Liver (tissue), 9 donors: ENCODE data around the gene MICAL1. TPM values are rescaled to one million over a fixed set of nuclear protein-coding genes. Genes with fewer than 3 reads are reported as not detected.

ENCODE experiments used
- DNase-seq: peaks from one replicate; pipeline ENCODE4 v3.0.0-alpha.2; 2017; ENCODE audit warnings: low spot score
- H3K27ac ChIP-seq, 2 donors: one replicate each; pipeline ENCODE4 v1.7.0; 2013; ENCODE audit warnings: inconsistent platforms in 2 of 2, low read length in 2 of 2, control low read depth in 1 of 2, low read depth in 1 of 2, mild to moderate bottlenecking in 1 of 2
- H3K27me3 ChIP-seq, 4 donors: one replicate each; pipeline versions ENCODE4 v1.6.1 to v1.7.0; 2013; ENCODE audit warnings: low read length in 3 of 4, inconsistent platforms in 1 of 4, mild to moderate bottlenecking in 1 of 4, moderate library complexity in 1 of 4; ENCODE audit not compliant: control insufficient read depth in 4 of 4, insufficient read depth in 4 of 4
- H3K36me3 ChIP-seq, 4 donors: one replicate each; pipeline versions ENCODE4 v1.6.1 to v1.7.0; 2013; ENCODE audit warnings: low read length in 3 of 4, mild to moderate bottlenecking in 3 of 4, low read depth in 1 of 4, moderate library complexity in 1 of 4; ENCODE audit not compliant: control insufficient read depth in 4 of 4, insufficient read depth in 3 of 4
- H3K4me1 ChIP-seq, 4 donors: one replicate each; pipeline versions ENCODE4 v1.6.1 to v1.7.0; 2013; ENCODE audit warnings: low read length in 3 of 4, mild to moderate bottlenecking in 3 of 4, moderate library complexity in 1 of 4; ENCODE audit not compliant: control insufficient read depth in 4 of 4, insufficient read depth in 4 of 4
- H3K4me3 ChIP-seq, 3 donors: one replicate each; pipeline versions ENCODE4 v1.6.1 to v1.7.0; 2013; ENCODE audit warnings: low read length in 3 of 3, control low read depth in 1 of 3, low read depth in 1 of 3, mild to moderate bottlenecking in 1 of 3
- H3K9ac ChIP-seq, 2 donors: one replicate each; pipeline ENCODE4 v1.7.0; 2013; ENCODE audit warnings: low read length in 2 of 2, mild to moderate bottlenecking in 2 of 2, moderate library complexity in 2 of 2, control low read depth in 1 of 2, low read depth in 1 of 2
- H3K9me3 ChIP-seq, 4 donors: one replicate each; pipeline versions ENCODE4 v1.6.1 to v1.7.0; 2013; ENCODE audit warnings: low read length in 3 of 4; ENCODE audit not compliant: control insufficient read depth in 4 of 4
- EGR1 ChIP-seq, 2 donors: IDR thresholded peaks; 2 replicates each; pipeline ENCODE4 v1.6.1; 2016 to 2018; ENCODE audit warnings: antibody characterized with exemption in 2 of 2, low read depth in 2 of 2
- FOXA1 ChIP-seq: IDR thresholded peaks from 2 replicates; pipeline ENCODE4 v1.6.1; 2016; ENCODE audit warnings: antibody characterized with exemption
- FOXA2 ChIP-seq: IDR thresholded peaks from 2 replicates; pipeline ENCODE4 v1.6.1; 2016; ENCODE audit warnings: antibody characterized with exemption
- GABPA ChIP-seq, 2 donors: IDR thresholded peaks in 1 of 2; conservative IDR thresholded peaks in 1 of 2; 2 replicates each; pipeline ENCODE4 v1.6.1; 2016; ENCODE audit warnings: antibody characterized with exemption in 2 of 2, mild to moderate bottlenecking in 1 of 2, moderate library complexity in 1 of 2
- HNF4A ChIP-seq, 2 donors: conservative IDR thresholded peaks; 2 replicates each; pipeline ENCODE4 v1.6.1; 2016; ENCODE audit warnings: antibody characterized with exemption in 2 of 2, mild to moderate bottlenecking in 2 of 2
- HNF4G ChIP-seq: IDR thresholded peaks from 2 replicates; pipeline ENCODE4 v1.6.1; 2016; ENCODE audit warnings: antibody characterized with exemption
- JUND ChIP-seq, 2 donors: IDR thresholded peaks; 2 replicates each; pipeline ENCODE4 v1.6.1; 2016; ENCODE audit warnings: antibody characterized with exemption in 2 of 2
- NR2F2 ChIP-seq: IDR thresholded peaks from 2 replicates; pipeline ENCODE4 v1.6.1; 2016; ENCODE audit warnings: antibody characterized with exemption
- RAD21 ChIP-seq, 2 donors: IDR thresholded peaks; 2 replicates each; pipeline ENCODE4 v1.6.1; 2016; ENCODE audit warnings: antibody characterized with exemption in 2 of 2, mild to moderate bottlenecking in 2 of 2
- RXRA ChIP-seq, 2 donors: IDR thresholded peaks; 2 replicates each; pipeline ENCODE4 v1.6.1; 2017 to 2018; ENCODE audit warnings: antibody characterized with exemption in 2 of 2, mild to moderate bottlenecking in 1 of 2
- SP1 ChIP-seq: IDR thresholded peaks from 2 replicates; pipeline ENCODE4 v1.6.1; 2018; ENCODE audit warnings: antibody characterized with exemption, mild to moderate bottlenecking
- TAF1 ChIP-seq: conservative IDR thresholded peaks from 2 replicates; pipeline ENCODE4 v1.6.1; 2016; ENCODE audit warnings: antibody characterized with exemption, mild to moderate bottlenecking
- YY1 ChIP-seq: IDR thresholded peaks from 2 replicates; pipeline ENCODE4 v1.6.1; 2016; ENCODE audit warnings: antibody characterized with exemption, mild to moderate bottlenecking
- WGBS: extraction: QIAGEN DNeasy Blood & Tissue Kit; methylation state at CpG from one replicate; pipeline ENCODE4 v1.1.7; 2013; 5-methylcytosine and 5-hydroxymethylcytosine counted together
- polyA plus RNA-seq, 2 donors: library from polyadenylated mRNA; stranded (reverse) in 1 of 2; unstranded in 1 of 2; fragments of 200-250 nt in 1 of 2; fragments of >200 nt in 1 of 2; fragmentation: Nextera tagmentation in 1 of 2; extraction: Ambion mirVana in 1 of 2; gene quantifications; one replicate each; pipeline versions ENCODE4 v1.2.1 to v1.2.3, GENCODE V29; 2013 to 2015
- total RNA-seq, 2 donors: library from RNA; depleted of rRNA; stranded (reverse); fragments of >200 nt; gene quantifications; one replicate each; pipeline ENCODE4 v1.2.3, GENCODE V29; 2014
- TF ChIP-seq, protein P1 (sequence below): IDR thresholded peaks from 2 replicates; pipeline ENCODE4 v1.6.1; 2016; ENCODE audit warnings: antibody characterized with exemption
- TF ChIP-seq, protein P2 (sequence below): IDR thresholded peaks from 2 replicates; pipeline ENCODE4 v1.6.1; 2016; ENCODE audit warnings: antibody characterized with exemption
- TF ChIP-seq, protein P3 (sequence below): fragments of 150-350 bp; IDR thresholded peaks from 2 replicates; pipeline ENCODE4 v1.5.1; 2017; ENCODE audit warnings: improper control_type of control experiment, low read depth, low read length; ENCODE audit not compliant: missing input control
- TF ChIP-seq, protein P4 (sequence below): IDR thresholded peaks from 2 replicates; pipeline ENCODE4 v1.6.1; 2016; ENCODE audit warnings: antibody characterized with exemption
- TF ChIP-seq, protein P5 (sequence below): IDR thresholded peaks from 2 replicates; pipeline ENCODE4 v1.6.1; 2016; ENCODE audit warnings: antibody characterized with exemption, mild to moderate bottlenecking
- donor health status: healthy.
- donor health status: healthy.
- donor health status: healthy.
- donor health status: healthy.
- donor health status: healthy.

Gene MICAL1
- total and polyA plus RNA-seq, 4 donors: 1.8 to 4.9 (median 3.3) TPM

DNA sequence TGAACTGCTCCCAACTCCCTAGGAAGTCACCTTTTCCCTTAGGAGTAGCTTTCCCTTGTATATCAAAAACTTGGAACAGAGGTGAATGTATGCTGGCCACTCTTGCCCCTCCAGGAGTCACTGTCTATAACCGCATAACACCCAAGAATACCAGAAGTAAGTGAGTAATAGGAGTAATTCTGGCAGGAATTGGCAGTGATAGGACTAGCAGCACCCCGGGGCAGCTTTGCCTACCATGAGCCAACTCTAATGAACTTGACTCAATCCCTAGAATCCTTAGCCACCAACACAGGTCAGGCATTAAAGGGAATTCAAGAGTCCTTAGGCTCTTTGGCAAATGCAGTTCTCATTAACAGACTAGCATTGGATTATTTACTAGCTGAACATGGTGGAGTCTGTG is 44.5 kb downstream of the MICAL1 start:
- H3K27me3 ChIP-seq: no peaks in the 10 kb centered on the region
- TF ChIP-seq FOXA2: no peak
- TF ChIP-seq, protein P1, sequence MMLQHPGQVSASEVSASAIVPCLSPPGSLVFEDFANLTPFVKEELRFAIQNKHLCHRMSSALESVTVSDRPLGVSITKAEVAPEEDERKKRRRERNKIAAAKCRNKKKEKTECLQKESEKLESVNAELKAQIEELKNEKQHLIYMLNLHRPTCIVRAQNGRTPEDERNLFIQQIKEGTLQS: no peak
- TF ChIP-seq TAF1: no peak
- no peak for TF ChIP-seq EGR1 (IDR thresholded peaks at IDR 0.05; ENCODE audit: low read depth in 2 of 2)
- TF ChIP-seq RAD21 (IDR thresholded peaks at IDR 0.05): no peak
- TF ChIP-seq NR2F2: no peak
- TF ChIP-seq HNF4G: no peak
- TF ChIP-seq, protein P2, sequence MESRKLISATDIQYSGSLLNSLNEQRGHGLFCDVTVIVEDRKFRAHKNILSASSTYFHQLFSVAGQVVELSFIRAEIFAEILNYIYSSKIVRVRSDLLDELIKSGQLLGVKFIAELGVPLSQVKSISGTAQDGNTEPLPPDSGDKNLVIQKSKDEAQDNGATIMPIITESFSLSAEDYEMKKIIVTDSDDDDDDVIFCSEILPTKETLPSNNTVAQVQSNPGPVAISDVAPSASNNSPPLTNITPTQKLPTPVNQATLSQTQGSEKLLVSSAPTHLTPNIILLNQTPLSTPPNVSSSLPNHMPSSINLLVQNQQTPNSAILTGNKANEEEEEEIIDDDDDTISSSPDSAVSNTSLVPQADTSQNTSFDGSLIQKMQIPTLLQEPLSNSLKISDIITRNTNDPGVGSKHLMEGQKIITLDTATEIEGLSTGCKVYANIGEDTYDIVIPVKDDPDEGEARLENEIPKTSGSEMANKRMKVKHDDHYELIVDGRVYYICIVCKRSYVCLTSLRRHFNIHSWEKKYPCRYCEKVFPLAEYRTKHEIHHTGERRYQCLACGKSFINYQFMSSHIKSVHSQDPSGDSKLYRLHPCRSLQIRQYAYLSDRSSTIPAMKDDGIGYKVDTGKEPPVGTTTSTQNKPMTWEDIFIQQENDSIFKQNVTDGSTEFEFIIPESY: no peak
- TF ChIP-seq, protein P3, sequence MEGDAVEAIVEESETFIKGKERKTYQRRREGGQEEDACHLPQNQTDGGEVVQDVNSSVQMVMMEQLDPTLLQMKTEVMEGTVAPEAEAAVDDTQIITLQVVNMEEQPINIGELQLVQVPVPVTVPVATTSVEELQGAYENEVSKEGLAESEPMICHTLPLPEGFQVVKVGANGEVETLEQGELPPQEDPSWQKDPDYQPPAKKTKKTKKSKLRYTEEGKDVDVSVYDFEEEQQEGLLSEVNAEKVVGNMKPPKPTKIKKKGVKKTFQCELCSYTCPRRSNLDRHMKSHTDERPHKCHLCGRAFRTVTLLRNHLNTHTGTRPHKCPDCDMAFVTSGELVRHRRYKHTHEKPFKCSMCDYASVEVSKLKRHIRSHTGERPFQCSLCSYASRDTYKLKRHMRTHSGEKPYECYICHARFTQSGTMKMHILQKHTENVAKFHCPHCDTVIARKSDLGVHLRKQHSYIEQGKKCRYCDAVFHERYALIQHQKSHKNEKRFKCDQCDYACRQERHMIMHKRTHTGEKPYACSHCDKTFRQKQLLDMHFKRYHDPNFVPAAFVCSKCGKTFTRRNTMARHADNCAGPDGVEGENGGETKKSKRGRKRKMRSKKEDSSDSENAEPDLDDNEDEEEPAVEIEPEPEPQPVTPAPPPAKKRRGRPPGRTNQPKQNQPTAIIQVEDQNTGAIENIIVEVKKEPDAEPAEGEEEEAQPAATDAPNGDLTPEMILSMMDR: no peak
- TF ChIP-seq FOXA1: no peak
- no peaks in the 10 kb centered on the region for H3K36me3 ChIP-seq
- no peak overlapping the region for H3K4me3 ChIP-seq
- no peaks in the 10 kb centered on the region for H3K4me1 ChIP-seq
- H3K9me3 ChIP-seq: no peaks in the 10 kb centered on the region
- no peak overlapping the region for H3K27ac ChIP-seq
- H3K9ac ChIP-seq: no peak overlapping the region
- 93% methylated on average over 2 of the region's 2 CpGs for WGBS
- DNase-seq: no peak

DNA sequence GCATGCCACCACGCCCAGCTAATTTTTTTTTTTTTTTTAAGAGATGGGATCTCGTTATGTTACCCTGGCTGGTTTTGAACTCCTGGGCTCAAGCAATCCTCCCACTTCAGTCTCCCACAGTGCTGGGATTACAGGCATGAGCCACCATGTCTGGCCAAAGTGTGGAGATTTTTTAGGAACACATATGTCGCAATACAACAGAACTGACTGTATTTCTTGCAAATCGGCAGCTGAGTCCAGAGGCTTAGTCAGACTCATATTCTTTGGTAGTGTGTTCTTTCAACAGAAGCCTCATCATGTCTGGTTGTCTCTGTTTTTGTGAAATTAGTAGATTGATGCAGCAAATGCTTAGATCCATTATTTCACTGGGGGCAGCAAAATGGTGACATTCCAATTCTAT is 49.4 kb downstream of the MICAL1 start:
- no peak for DNase-seq
- Histone ChIP-seq H3K9me3 (no peaks in the 10 kb centered on the region), H3K4me3 (no peak overlapping the region), H3K36me3 (no peaks in the 10 kb centered on the region), H3K27me3 (no peaks in the 10 kb centered on the region), H3K4me1 (no peaks in the 10 kb centered on the region), H3K27ac (no peak overlapping the region), H3K9ac (no peak overlapping the region)
- TF ChIP-seq EGR1 (IDR thresholded peaks at IDR 0.05; ENCODE audit: low read depth in 2 of 2) (no peak), FOXA2 (no peak), JUND (IDR thresholded peaks at IDR 0.05) (no peak), NR2F2 (no peak), GABPA (IDR thresholded peaks at IDR 0.05 in 1 of 2, conservative IDR thresholded peaks at IDR 0.05 in 1 of 2) (no peak), HNF4G (no peak), SP1 (no peak), TAF1 (no peak), YY1 (no peak), HNF4A (conservative IDR thresholded peaks at IDR 0.05) (no peak), FOXA1 (no peak), RXRA (IDR thresholded peaks at IDR 0.05) (no peak), RAD21 (IDR thresholded peaks at IDR 0.05) (no peak)
- TF ChIP-seq, protein P4, sequence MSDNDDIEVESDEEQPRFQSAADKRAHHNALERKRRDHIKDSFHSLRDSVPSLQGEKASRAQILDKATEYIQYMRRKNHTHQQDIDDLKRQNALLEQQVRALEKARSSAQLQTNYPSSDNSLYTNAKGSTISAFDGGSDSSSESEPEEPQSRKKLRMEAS: no peak
- TF ChIP-seq, protein P2: no peak
- TF ChIP-seq, protein P3: no peak
- TF ChIP-seq, protein P5, sequence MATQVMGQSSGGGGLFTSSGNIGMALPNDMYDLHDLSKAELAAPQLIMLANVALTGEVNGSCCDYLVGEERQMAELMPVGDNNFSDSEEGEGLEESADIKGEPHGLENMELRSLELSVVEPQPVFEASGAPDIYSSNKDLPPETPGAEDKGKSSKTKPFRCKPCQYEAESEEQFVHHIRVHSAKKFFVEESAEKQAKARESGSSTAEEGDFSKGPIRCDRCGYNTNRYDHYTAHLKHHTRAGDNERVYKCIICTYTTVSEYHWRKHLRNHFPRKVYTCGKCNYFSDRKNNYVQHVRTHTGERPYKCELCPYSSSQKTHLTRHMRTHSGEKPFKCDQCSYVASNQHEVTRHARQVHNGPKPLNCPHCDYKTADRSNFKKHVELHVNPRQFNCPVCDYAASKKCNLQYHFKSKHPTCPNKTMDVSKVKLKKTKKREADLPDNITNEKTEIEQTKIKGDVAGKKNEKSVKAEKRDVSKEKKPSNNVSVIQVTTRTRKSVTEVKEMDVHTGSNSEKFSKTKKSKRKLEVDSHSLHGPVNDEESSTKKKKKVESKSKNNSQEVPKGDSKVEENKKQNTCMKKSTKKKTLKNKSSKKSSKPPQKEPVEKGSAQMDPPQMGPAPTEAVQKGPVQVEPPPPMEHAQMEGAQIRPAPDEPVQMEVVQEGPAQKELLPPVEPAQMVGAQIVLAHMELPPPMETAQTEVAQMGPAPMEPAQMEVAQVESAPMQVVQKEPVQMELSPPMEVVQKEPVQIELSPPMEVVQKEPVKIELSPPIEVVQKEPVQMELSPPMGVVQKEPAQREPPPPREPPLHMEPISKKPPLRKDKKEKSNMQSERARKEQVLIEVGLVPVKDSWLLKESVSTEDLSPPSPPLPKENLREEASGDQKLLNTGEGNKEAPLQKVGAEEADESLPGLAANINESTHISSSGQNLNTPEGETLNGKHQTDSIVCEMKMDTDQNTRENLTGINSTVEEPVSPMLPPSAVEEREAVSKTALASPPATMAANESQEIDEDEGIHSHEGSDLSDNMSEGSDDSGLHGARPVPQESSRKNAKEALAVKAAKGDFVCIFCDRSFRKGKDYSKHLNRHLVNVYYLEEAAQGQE: no peak
- TF ChIP-seq, protein P1: no peak
- 83% methylated on average over 4 of the region's 4 CpGs for WGBS
